GM18870 (cell line): ENCODE measurements around the gene SRCAP.
"Not testable (repeated sequence)": the region's sequence is repeated elsewhere in the genome, so short reads cannot be mapped to it uniquely, and the experiment has no call there.

Source experiments
- ATAC-seq: cut with Tn5 transposase; IDR thresholded peaks from one replicate; pipeline ENCODE4 v1.9.1; 2021; ENCODE audit warnings: moderate library complexity; ENCODE audit not compliant: unreplicated experiment

The SRCAP gene

GRCh38 chr16:30697264-30698138, 1.5 kb upstream of the SRCAP start:
- peak; percentile 74 for ATAC-seq

GRCh38 chr16:30698139-30698815, 694 bp upstream of the SRCAP start:
- ATAC-seq, result peak; percentile 52

GRCh38 chr16:30699615-30700099, 686 bp downstream of the SRCAP start:
- ATAC-seq, result no peak

- ATAC-seq, result no peak
These were observed 1.5 kb downstream of the SRCAP start for GRCh38 chr16:30700491-30700890.

GRCh38 chr16:30700971-30701370, 2.0 kb downstream of the SRCAP start:
- no peak for ATAC-seq

- not testable (repeated sequence) for ATAC-seq
These were observed 4.1 kb downstream of the SRCAP start for GRCh38 chr16:30703071-30703470.

GRCh38 chr16:30703971-30704370, 5.0 kb downstream of the SRCAP start:
- no peak for ATAC-seq

GRCh38 chr16:30706046-30706445, 7.1 kb downstream of the SRCAP start:
- no peak for ATAC-seq

GRCh38 chr16:30710971-30711370, 12.0 kb downstream of the SRCAP start:
- no peak for ATAC-seq

- no peak for ATAC-seq
These were observed 12.7 kb downstream of the SRCAP start for GRCh38 chr16:30711712-30712111.

- ATAC-seq, result no peak
These were observed 16.9 kb downstream of the SRCAP start for GRCh38 chr16:30715750-30716445.

- no peak for ATAC-seq
These were observed 21.1 kb downstream of the SRCAP start for GRCh38 chr16:30720086-30720485.

- no peak for ATAC-seq
These were observed 21.7 kb downstream of the SRCAP start for GRCh38 chr16:30720694-30721093.

GRCh38 chr16:30721167-30721566, 22.2 kb downstream of the SRCAP start:
- ATAC-seq, result no peak

GRCh38 chr16:30721606-30722005, 22.6 kb downstream of the SRCAP start:
- no peak for ATAC-seq

- no peak for ATAC-seq
These were observed 23.5 kb downstream of the SRCAP start for GRCh38 chr16:30722443-30722842.

GRCh38 chr16:30722916-30723315, 23.9 kb downstream of the SRCAP start:
- no peak for ATAC-seq

GRCh38 chr16:30723725-30724355, 24.9 kb downstream of the SRCAP start:
- ATAC-seq, result no peak

GRCh38 chr16:30724641-30725417, 25.9 kb downstream of the SRCAP start:
- no peak for ATAC-seq

GRCh38 chr16:30725418-30725792, 26.4 kb downstream of the SRCAP start:
- ATAC-seq, result no peak
